Esophagus muscularis mucosa (tissue), 3 donors: ENCODE data around the gene CAPN11.

ENCODE experiments used
- CTCF ChIP-seq, 3 experiments: fragments of 200-600 bp in 2 of 3; fragments of 450-650 bp in 1 of 3; sonication (generic) in 2 of 3; IDR thresholded peaks; one replicate each; pipeline ENCODE4 v1.5.1; 2017 to 2019; ENCODE audit warnings: antibody characterized with exemption in 3 of 3, mild to moderate bottlenecking in 2 of 3, moderate library complexity in 1 of 3
- POLR2AphosphoS5 ChIP-seq, 2 donors: sonication (generic); formaldehyde crosslinking; IDR thresholded peaks; one replicate each; pipeline ENCODE4 v1.6.1; 2017; ENCODE audit warnings: antibody characterized with exemption in 2 of 2

- no peak for TF ChIP-seq POLR2AphosphoS5 (IDR thresholded peaks at IDR 0.05)
- TF ChIP-seq CTCF (IDR thresholded peaks at IDR 0.05), result no peak
These were observed 49.3 kb downstream of the CAPN11 start for GRCh38 chr6:44207966-44208365.
